HG02943 (cell line): ENCODE measurements around the gene SLC28A1.
"Not testable (repeated sequence)": the region's sequence is repeated elsewhere in the genome, so short reads cannot be mapped to it uniquely, and the experiment has no call there.

Experiments
- ATAC-seq: cut with Tn5 transposase; IDR thresholded peaks from one replicate; pipeline ENCODE4 v1.9.1; 2021; ENCODE audit warnings: mild to moderate bottlenecking, low read depth, moderate library complexity; ENCODE audit not compliant: unreplicated experiment

The SLC28A1 gene

GRCh38 chr15:84861781-84862180, 22.7 kb upstream of the SLC28A1 start:
- ATAC-seq: no peak

GRCh38 chr15:84862214-84862975, 22.1 kb upstream of the SLC28A1 start:
- ATAC-seq: no peak

- no peak for ATAC-seq
These were observed 20.7 kb upstream of the SLC28A1 start for GRCh38 chr15:84863565-84864443.

- ATAC-seq: no peak
These were observed 20.0 kb upstream of the SLC28A1 start for GRCh38 chr15:84864444-84864795.

GRCh38 chr15:84865074-84865569, 19.3 kb upstream of the SLC28A1 start:
- ATAC-seq: no peak

- no peak for ATAC-seq
These were observed 16.2 kb upstream of the SLC28A1 start for GRCh38 chr15:84868037-84868880.

GRCh38 chr15:84869510-84869909, 15.0 kb upstream of the SLC28A1 start:
- no peak for ATAC-seq

GRCh38 chr15:84871428-84871985, 13.0 kb upstream of the SLC28A1 start:
- no peak for ATAC-seq

- no peak for ATAC-seq
These were observed 12.2 kb upstream of the SLC28A1 start for GRCh38 chr15:84872009-84872910.

GRCh38 chr15:84873997-84874396, 10.5 kb upstream of the SLC28A1 start:
- ATAC-seq: no peak

GRCh38 chr15:84874981-84875699, 9.3 kb upstream of the SLC28A1 start:
- no peak for ATAC-seq

GRCh38 chr15:84876269-84876668, 8.2 kb upstream of the SLC28A1 start:
- ATAC-seq: no peak

- ATAC-seq: not testable (repeated sequence)
These were observed 6.8 kb upstream of the SLC28A1 start for GRCh38 chr15:84877701-84878100.

GRCh38 chr15:84878504-84878903, 6.0 kb upstream of the SLC28A1 start:
- ATAC-seq: no peak

GRCh38 chr15:84879088-84879780, 5.2 kb upstream of the SLC28A1 start:
- no peak for ATAC-seq

GRCh38 chr15:84880007-84880406, 4.5 kb upstream of the SLC28A1 start:
- ATAC-seq: no peak

- no peak for ATAC-seq
These were observed 3.5 kb upstream of the SLC28A1 start for GRCh38 chr15:84880822-84881519.

- no peak for ATAC-seq
These were observed 3.0 kb upstream of the SLC28A1 start for GRCh38 chr15:84881520-84881830.
